ENCODE measurements around the gene RUFY4. TPM values are rescaled to one million over a fixed set of nuclear protein-coding genes. Genes with fewer than 3 reads are reported as not detected.

Gene RUFY4
- polyA plus RNA-seq, 1 donor (not counting 4 experiments of a cell fraction or from before 2014, with no cell fraction given): not detected

- Histone ChIP-seq H3K4me1 (ENCODE audit: control insufficient read depth, extremely low read depth, insufficient read depth, low read length) (no peaks in the 10 kb centered on the region), H3K4me3 (ENCODE audit: control insufficient read depth in 2 of 3, extremely low read depth in 1 of 3, insufficient read depth in 2 of 3, low read depth in 1 of 3, low read length in 3 of 3) (no peak overlapping the region), H4K20me1 (ENCODE audit: control insufficient read depth, extremely low read depth, insufficient read depth, low read length) (no peaks in the 10 kb centered on the region), H3K36me3 (ENCODE audit: control insufficient read depth in 2 of 2, extremely low read depth in 1 of 2, insufficient read depth in 2 of 2, low read length in 2 of 2) (no peaks in the 10 kb centered on the region), H3K9ac (ENCODE audit: control insufficient read depth, extremely low read depth, insufficient read depth, low read length) (no peak overlapping the region), H2AFZ (ENCODE audit: control insufficient read depth, low read length) (no peak overlapping the region), H3K9me1 (ENCODE audit: control insufficient read depth, extremely low read depth, insufficient read depth, low read length) (no peaks in the 10 kb centered on the region), H3K4me2 (ENCODE audit: control insufficient read depth, extremely low read depth, insufficient read depth, low read depth, low read length) (no peak overlapping the region), H3K79me2 (ENCODE audit: control insufficient read depth, insufficient read depth, low read length) (no peaks in the 10 kb centered on the region), H3K27me3 (ENCODE audit: control insufficient read depth, extremely low read depth, insufficient read depth, low read length) (peaks cover 17% of the 10 kb centered on the region), H3K27ac (ENCODE audit: control insufficient read depth, insufficient read depth, low read length) (no peak overlapping the region), H3K9me3 (ENCODE audit: control insufficient read depth, low read depth, low read length) (no peaks in the 10 kb centered on the region)
- TF ChIP-seq CTCF (optimal IDR thresholded peaks at IDR 0.05 in 1 of 3, IDR thresholded peaks at IDR 0.05 in 1 of 3, conservative IDR thresholded peaks at IDR 0.05 in 1 of 3; ENCODE audit: extremely low read depth in 1 of 3, insufficient read depth in 2 of 3, low read length in 3 of 3) (no peak), EZH2 (IDR thresholded peaks at IDR 0.05; ENCODE audit: low read length) (no peak)
- FAIRE-seq (no peak), DNase-seq (ENCODE audit: low read depth, low spot score) (no peak)
- dilution Hi-C loops (cut with MboI; ENCODE audit: extremely low pct_ligation_motif_present, low sequenced_read_pairs): no loop called here
Measured at GRCh38 chr2:218021536-218022071, 47.4 kb upstream of the RUFY4 start.

GRCh38 chr2:218022131-218022850 is 46.8 kb upstream of the RUFY4 start:
- no peaks in the 10 kb centered on the region for H3K4me1 ChIP-seq (ENCODE audit: control insufficient read depth, extremely low read depth, insufficient read depth, low read length)
- H3K79me2 ChIP-seq (ENCODE audit: control insufficient read depth, insufficient read depth, low read length): no peaks in the 10 kb centered on the region
- H3K9ac ChIP-seq (ENCODE audit: control insufficient read depth, extremely low read depth, insufficient read depth, low read length): no peak overlapping the region
- H3K27me3 ChIP-seq (ENCODE audit: control insufficient read depth, extremely low read depth, insufficient read depth, low read length): peaks cover 16% of the 10 kb centered on the region
- H3K27ac ChIP-seq (ENCODE audit: control insufficient read depth, insufficient read depth, low read length): no peak overlapping the region
- no peaks in the 10 kb centered on the region for H3K9me1 ChIP-seq (ENCODE audit: control insufficient read depth, extremely low read depth, insufficient read depth, low read length)
- DNase-seq (ENCODE audit: low read depth, low spot score) (no peak), FAIRE-seq (no peak)
- no peak for TF ChIP-seq CTCF (optimal IDR thresholded peaks at IDR 0.05 in 1 of 3, IDR thresholded peaks at IDR 0.05 in 1 of 3, conservative IDR thresholded peaks at IDR 0.05 in 1 of 3; ENCODE audit: extremely low read depth in 1 of 3, insufficient read depth in 2 of 3, low read length in 3 of 3)
- no peak for TF ChIP-seq EZH2 (IDR thresholded peaks at IDR 0.05; ENCODE audit: low read length)
- no peaks in the 10 kb centered on the region for H3K9me3 ChIP-seq (ENCODE audit: control insufficient read depth, low read depth, low read length)
- H4K20me1 ChIP-seq (ENCODE audit: control insufficient read depth, extremely low read depth, insufficient read depth, low read length): no peaks in the 10 kb centered on the region
- dilution Hi-C loops (cut with MboI; ENCODE audit: extremely low pct_ligation_motif_present, low sequenced_read_pairs): no loop called here
- H3K4me3 ChIP-seq (ENCODE audit: control insufficient read depth in 2 of 3, extremely low read depth in 1 of 3, insufficient read depth in 2 of 3, low read depth in 1 of 3, low read length in 3 of 3): no peak overlapping the region
- no peak overlapping the region for H2AFZ ChIP-seq (ENCODE audit: control insufficient read depth, low read length)
- no peak overlapping the region for H3K4me2 ChIP-seq (ENCODE audit: control insufficient read depth, extremely low read depth, insufficient read depth, low read depth, low read length)
- no peaks in the 10 kb centered on the region for H3K36me3 ChIP-seq (ENCODE audit: control insufficient read depth in 2 of 2, extremely low read depth in 1 of 2, insufficient read depth in 2 of 2, low read length in 2 of 2)
